ENCODE measurements around the gene KLC4.
"Not testable (repeated sequence)": the region's sequence is repeated elsewhere in the genome, so short reads cannot be mapped to it uniquely, and the experiment has no call there.

The KLC4 gene

DNA sequence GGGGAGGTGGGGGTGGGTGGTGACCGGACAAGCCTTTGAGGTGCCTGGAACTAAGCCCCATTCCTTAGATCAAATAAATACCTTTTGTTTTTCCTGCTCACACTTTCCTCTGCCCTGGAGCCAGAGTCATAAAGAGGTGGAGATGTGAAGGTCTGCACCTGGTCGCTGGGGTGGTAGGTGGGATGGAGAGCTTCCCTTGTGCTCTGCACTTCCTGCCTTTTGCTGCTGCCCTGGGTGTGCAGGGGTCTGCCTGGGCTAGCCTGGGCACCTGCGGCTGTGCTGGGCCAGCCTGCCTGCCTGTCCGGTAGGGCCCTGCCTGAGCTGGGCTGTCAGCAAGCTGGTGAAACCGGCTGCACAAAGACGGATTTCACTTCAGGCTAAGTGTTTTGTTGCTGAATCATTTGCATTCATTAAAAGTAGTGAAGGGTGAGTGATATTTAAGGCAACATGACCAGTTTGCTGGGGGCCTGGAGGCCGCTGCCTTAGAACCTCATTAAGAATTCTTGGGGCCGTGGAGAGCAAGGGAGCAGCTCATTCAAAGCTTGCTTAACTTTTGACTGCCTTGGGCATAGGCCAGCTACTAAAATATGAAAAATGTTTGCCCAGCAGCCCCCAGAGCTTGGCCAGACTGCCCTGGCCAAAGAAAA lies 37.1 kb downstream of the KLC4 start:
- DNase-seq = no peak

DNA sequence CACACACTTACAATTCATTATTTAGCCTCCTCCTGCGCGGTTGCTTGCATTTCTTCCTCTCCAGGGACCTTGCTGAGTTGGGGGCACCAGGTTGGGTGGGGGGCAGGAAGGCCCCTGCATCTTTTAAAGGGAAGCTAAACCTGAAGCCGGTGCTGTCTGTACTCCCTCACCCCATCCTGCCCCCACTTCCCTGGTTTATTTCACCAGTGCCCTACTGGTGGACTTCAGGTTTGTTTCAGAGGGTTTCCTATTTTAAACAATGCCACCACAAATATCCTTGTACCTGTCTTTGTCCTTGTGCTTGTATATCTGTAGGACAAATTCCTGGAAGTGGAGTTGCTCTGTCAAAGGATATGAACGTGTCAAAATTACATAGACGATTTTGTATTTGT lies 37.7 kb downstream of the KLC4 start:
- no peak for DNase-seq

DNA sequence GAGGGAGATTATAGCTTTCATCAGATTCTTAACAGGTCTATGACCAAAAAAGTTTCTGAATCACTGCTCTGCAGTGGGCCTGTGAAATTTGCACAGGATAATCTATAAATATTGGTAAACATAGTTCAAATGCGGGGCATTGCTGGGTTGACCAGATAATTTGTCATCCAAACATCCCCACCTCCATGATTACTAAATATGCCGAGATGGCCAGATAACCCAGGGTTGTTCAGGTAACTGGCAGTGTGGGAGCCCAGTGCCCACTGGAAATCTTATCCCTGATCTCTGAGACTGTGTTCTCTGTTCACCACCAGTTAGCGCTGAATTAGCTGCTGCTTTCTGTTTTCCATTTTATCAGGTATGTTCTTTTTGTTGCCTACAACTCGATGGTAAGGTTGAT lies 38.1 kb downstream of the KLC4 start:
- no peak for DNase-seq

DNA sequence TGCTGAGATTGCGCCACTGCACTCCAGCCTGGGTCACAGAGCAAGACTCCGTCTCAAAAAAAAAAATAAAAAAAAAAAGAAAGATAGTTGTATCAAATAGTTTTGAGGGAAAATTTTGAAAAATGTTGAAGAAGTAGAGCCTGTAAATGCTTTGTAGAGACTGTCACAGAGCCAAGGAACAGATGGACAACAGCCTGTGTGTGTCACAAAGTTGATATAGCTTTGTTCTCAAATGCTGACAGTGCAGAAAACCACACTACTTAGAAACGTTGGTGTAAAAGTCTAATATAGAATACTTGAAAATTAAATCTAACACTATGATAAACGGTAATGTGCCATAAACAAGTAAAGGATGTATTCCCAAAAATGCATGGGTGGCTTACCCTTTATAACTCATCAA lies 42.1 kb downstream of the KLC4 start:
- DNase-seq = no peak

DNA sequence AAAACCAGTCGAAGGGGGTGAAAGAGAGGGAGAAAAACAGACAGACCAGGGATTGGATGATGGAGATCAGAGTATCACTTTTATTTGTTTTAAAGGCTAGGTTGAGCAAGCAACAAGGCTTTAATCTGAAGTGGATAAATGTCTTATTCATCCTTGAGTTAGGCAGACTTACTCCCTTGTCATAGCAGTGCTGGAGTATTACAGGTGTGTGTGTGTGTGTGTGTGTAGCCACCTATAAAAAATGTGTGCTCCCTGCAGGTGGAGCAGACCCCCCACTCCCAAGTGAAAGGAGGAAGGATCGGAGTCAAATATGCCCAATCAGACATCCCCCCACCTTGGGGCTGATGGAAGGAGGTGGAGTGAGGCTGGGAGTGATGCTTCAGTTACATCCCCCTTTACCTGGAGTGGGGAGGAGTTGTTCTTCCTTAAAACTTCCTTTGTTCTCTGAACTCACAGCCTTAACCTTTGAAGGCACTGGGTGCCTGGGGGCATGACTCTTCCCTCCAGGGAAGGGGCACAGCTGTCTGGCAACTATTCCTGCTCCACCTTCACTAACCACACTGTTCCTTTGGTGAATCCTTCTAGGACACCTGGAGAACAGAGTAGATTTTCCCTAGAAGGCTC lies 43.9 kb downstream of the KLC4 start:
- DNase-seq = no peak

DNA sequence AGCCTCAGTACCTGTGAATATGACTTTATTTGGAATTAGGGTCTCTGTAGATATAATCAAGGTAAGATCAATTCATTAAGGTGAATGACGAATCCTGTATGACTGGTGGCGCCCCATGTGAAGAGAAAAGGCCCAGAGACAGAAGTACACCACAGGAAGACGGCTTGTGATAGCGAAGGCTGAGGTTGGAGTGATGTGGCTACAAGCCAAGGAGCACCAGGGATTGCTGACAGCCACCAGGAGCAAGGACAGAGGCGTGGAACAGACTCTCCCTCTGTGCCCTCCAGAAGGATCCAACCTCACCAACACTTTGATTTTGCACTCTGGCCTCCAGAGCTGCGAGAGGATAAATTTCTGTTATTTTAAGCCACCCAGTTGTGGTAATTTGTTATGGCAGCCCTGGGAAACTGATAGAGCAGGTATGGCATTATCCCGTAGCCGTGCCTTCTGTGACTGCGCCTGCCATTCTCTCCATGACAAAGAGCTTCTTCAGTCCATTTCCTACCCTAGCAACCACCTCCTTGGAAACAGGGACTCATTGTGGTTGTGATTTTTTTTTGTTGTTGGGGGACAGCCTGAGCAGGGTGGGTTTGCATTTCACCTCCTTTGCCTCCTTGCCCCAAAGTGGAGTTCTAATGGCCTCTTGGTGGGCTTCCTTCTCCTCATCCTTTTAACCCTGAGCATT lies 46.2 kb downstream of the KLC4 start:
- no peak for DNase-seq

DNA sequence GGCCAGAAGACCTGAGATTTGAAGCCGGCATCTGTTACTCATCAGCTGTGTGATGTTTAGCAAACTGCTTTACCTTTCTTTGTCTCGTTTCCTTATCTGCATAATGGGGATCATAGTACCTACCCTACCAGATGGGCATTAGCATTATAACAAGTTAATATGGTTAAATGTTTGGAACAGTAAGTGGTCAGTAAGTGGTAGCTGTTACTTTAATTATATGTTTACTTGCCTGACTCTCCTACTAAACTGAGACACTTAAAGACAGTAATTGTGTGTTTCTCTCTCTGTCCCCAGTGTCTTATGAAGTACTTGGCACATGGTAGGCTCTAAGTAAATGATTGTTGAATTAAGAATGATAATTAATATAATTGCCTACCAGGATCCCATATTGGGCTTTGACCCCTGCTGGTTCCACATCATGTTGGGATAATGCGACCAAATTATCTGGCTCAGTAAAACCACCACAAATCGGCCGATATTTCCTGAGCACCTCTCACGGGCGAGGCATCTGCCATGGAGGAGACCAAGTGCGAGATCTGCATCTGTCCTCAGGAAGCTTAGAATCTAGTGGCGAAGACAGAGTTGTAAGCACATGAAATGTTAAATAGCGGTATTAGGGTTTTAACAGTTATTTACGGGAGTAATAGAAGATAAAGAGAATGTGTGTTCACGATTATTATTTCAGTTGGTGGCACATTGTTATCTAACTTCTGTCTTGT lies 48.1 kb downstream of the KLC4 start:
- DNase-seq = no peak

DNA sequence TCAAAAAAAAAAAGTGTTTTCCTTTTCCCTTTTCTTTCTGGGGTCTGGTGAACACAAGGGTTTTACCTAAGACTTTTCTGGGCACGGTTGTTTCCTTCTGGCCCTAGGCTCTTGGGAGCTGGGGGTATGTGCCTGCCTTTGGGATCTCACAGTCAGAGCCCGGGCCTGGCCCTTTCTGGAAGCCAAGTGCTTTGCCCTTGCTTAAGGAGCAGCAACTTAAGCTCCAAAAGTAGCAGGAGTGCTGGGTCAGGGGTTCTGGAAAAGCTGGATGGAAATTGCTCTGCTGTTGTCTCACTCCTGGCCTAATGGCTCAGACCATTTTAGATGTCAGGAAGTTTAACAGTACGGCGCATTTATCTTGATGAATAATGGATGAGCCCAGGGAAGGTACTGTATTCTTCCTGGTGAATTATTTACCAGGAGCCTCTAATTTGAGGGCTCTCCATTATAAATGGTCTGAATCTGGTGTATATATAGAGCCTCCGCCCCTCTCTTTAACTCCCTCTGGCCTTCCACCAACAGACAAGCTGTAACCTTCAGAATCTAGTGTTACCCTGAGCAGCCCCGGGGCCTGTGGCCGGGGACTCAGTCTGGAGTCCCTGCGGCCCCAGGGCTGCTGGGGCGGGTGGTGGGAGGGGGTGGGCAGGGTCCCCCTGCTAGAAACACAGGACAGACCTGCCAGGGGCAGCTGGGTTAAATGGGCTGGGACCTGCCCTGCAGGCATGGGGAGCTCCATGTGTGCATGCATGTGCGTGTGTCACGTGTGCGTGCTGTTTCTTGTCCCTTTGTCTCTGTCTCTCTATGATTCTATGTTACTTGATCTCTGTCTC lies 54.2 kb downstream of the KLC4 start:
- DNase-seq = no peak

DNA sequence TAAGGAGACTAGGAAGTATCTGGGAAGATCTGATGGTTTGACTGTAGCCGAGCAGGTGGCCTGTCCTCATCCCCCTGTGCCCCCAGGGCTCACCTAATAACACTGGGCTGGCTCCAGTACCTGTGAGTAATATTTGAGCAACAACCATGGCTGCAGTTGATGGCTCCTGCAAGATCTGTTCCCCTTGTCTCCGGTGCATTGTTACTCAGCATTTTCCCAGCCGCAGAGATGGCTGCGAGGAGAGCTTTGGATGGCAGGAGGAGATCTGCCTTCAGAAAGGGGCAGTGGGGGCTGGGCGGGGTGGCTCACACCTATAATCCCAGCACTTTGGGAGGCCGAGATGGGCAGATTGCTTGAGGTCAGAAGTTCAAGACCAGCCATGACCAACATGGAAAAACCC lies 55.9 kb downstream of the KLC4 start:
- DNase-seq = no peak

DNA sequence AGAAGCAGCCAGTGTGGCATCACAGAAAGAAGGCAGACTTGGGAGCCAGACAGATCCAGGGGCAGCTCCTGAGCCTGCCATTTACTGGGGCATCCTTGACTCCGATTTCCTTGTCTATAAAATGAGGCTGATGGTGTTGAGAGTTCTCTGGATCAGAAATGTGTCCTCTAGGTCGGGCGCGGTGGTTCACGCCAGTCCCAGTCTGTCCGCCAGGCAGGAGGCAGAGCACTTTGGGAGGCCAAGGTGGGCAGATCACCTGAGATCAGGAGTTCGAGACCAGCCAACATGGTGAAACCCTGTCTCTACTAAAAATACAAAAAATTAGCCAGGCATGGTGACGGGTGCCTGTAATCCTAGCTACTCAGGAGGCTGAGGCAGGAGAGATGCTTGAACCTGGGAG lies 58.0 kb downstream of the KLC4 start:
- DNase-seq = not testable (repeated sequence)

DNA sequence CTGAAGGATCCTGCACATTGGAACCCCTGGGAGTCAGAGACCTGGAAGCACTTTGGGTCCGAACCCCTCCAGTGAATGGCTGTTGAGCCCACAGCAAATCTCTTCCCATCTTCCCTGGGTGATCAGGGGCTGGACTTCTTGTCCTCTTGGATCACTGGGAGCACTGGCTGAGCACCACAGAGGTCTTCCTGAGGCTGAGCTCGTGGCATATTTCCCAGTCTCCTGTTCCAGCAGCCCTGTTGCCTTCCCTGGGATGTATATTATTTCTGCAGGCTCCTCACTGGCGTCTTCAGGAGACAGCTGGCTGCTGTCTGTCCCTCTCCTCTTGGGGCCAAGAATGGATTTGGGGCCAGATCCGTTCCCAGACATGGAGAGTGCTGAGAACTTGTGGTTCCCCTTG lies 60.1 kb downstream of the KLC4 start:
- no peak for DNase-seq

DNA sequence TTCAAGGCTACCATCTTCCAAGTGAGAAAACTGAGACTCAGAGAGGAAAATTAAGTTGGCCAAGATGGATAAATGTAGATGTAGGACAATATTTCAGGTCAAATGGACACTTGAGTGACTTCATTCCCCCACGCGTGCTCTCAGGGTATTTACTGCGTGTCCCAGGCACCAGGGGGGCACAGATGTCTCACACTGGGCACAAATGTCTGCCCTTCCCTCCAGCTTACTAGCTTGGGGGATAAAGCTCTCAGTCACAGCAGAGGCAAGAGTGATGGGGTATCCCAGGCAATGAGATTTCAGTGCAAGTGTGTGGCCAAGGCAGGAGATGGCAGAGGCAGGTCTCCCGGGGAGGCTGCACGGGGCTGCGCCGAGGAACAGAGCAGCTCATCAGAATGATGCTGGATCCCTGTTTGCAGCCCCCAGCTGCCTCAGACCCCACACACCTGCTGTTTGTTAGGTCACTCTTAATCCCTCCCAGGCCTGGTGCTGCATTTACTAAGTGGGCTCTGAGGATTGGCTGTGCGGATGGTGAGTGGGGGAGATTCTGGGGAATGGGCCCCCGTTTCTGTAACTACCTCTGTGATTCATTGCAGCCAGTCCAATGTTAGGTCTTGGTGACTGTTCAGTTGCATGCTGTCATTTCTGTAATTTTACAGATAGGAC lies 60.8 kb downstream of the KLC4 start:
- DNase-seq = no peak

DNA sequence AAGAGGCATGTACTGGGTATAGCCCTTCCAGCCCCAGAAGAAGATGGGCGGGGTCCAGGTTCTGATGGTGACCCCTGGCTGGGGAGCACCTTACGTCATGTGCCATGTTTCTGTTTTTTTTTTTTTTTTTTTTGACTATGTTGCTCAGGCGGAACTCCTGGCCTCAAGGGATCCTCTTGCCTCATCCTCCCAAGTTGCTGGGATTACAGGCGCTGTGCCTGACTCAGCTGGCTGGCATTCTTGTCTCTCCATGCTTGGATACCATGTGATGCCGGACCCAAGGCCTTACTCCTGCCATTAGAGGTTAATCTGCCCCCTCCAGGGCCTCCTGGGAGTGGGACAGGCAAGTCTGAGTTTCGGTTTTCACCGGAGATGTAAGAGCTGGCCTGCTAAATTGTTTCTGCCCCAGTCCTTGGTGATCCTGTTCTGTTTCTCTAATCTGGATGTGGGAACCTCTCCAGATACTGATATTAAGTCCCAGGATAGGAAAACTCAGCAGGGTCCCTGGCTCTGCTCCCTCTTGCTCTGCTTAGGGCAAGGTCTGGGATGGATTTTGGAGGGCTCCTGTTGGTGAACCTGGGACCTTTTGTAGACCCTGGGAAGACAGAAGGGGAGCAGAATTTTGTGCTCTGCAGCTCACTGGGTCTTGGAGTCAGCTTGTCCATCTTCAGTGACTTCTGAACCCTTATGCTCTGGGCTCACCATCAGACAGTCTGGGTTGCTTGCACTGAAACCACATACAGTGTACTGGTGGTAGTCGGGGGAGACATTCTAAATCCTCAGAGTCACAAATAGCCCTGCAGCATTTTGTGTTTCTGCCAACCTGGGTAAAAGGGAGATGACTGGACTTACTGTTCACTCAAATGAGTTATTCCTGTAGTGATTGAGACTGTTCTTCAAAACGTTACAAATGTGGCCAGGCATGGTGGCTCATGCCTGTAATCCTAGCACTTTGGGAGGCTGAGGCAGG lies 61.8 kb downstream of the KLC4 start:
- DNase-seq = no peak

DNA sequence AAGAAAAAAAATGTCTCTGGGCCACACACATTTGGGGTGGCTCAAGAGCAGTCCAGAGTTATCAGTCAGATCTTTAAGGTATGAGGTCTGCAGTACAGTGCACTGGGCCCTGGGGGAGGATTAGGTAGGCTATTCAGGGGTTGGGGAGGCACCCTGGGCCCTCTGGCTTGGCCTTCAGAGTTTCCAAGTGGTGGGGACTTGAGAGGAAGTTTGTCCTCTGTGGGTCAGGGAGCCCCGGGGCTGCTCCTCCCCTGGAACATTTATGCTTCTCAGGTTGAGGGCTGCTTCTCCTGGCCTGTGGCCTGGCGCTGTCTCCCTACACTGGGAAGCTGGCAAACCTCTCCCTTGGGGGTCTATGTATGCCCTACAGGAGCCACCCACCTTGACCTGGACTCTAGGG lies 62.7 kb downstream of the KLC4 start:
- DNase-seq = no peak

DNA sequence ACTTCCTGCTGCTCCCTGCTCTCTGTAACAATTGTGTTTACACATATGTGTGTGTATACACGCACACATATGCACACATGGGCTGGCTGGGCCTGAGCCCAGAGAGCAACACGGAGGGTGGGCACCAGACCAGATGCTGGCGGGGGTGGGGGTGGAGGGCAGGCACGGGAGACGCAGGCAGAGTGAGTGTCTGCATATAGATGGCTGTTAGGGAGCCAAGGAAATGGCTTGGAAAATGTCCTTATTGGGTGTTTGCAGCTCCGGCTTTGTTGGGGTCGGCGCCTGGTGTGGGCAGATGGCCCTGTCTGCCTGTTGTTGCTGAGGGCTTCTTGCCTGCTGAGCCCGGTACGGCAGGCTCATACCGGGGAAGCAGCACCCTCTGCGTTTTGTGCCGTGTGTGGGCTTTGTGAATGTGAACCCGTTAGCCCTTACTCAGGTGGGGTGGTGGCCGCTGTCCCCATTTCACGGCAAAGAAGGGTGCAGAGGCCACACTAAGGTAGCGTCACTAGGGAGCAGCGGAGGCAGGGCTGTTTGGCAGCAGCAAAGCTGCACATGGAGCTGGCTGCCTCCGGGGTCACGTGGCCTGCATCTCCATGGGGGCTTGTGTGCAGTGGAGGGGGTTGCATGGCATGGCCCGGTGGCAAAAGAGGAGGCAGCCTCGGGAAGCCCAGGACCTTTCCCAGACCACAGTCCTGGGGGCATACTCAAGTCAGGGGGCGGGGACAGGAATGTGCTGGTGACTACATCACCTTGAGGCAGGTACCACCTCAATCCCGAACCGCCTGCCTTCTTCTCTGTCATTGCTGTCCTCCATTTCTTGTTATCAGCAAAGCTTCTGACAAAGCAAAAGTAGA lies 64.3 kb downstream of the KLC4 start:
- DNase-seq = no peak

DNA sequence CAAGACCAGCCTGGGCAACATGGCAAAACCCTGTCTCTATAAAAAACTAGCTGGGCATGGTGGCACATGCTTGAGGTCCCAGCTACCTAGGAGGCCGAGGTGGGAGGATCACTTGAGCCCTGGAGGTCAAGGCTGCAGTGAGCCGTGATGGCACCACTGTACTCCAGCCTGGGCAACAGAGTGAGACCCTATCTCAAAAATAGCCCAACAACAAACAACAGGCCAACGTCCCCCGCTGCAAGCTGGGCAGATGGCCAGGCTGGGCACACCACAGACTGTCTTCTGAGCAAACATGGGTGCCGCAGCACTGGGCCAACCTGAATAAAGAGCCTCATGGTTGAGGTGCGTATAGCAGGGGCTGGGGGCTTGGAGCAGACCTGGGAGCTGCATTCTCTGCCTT lies 65.0 kb downstream of the KLC4 start:
- DNase-seq = no peak

Measured in activated effector memory CD4-positive, alpha-beta T cell treated with anti-CD3 and anti-CD28 coated beads, Interleukin-2, amount 50 U/mL, for 16 hours (primary cell).